GM21576 (cell line): ENCODE results near the gene NEDD9.

Source experiments
- ATAC-seq: cut with Tn5 transposase; IDR thresholded peaks from one replicate; pipeline ENCODE4 v1.9.1; 2021; ENCODE audit warnings: mild to moderate bottlenecking, moderate library complexity; ENCODE audit not compliant: unreplicated experiment

Gene NEDD9

DNA sequence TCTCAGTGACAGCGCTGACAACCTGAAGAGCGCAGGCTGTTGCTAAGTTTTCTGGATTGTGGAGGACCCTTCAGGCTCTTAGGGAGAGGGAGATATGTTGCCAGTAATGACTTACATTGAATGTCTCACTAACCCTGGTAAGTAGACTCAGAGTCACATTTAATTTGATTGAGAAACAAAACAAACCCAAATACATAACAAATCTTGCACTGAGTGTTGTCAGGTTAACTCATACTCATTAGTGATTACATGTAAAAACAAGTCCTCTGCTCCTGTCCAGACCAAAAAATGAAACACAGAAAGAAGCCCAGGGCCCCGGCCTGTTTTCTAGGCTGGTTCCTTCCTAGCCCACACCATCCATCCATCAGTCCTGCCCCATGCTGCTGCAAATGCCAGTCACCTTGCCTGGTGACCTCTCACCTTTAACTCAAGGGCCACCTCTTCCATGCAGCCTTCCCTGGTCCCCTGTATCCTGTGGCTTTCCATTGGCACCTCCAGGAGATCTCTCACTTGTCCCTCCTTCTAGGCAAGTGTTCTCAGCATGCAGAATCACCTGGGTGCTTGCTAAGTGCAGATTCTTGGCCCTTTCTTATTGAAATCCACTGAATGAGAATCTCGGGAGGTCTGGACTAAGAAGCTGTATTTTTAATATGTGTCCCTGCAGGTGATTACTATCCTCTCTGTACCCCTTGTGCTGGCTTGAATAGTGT lies 86.2 kb downstream of the NEDD9 start:
- ATAC-seq = no peak

DNA sequence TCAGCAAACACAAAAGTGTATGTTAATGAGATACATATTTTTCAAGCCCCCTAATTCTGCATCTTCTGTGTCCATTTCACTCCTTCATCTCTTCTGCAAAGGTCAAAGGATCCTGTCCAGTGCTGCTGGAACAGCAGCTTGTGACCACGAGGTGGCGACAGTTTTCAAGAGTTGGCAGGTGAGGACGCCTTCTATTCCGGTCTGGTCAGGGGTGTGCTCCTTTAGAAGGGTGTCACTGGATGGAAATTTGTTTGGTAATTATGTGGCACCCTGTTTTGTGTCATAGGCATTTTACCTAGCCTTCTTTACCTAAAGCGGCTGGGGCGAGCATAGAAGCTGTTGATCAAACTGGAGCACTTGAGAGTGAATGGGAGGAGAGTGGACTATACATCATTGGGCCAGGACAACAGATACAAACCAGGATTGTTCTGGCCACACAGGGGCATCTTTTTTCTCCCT lies 88.0 kb downstream of the NEDD9 start:
- ATAC-seq = peak; percentile 78

DNA sequence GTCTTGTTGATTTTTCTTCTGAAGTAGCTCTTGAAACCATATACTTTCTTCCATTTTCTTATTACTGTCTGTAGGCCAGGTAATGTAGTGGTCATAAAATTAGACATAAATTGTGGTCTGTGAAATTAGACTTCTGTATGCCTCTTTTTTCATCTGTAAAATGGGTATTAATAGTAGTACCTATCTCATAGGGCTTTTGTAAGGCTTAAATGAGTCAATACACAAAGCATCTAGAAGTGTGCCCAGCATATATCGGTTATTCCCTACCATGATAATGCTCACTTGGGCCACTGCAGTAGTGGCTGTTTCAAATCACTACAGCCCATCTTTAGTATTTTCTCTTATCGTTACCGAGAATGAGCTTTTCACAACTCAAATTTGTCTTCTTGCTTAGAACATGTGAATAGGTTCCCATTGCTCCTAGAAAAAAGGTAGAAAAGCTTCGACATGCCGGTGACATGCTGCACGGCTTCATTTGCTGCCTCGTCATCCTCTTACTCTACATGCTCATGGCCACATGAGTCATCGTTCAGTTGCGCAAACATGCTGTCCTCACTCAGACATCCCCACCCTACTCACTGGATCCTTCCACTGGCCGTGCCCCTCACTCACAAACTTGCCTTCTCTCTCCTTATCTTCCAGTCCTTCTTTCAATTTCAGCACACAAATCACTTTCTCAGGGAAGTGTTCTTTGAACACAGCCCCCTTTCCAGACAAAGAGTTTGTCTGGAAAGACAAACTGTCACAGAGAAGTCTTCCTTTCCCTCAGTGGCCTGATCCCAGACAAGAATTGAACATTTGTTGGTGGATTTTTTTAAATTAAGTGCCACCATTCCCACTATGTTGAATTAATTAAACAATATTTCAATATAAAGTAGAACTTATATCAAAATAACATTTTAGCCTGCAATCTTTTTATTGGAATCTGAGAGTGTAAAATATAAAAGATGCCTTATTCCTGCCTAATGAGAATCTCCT lies 88.8 kb downstream of the NEDD9 start:
- ATAC-seq = no peak

DNA sequence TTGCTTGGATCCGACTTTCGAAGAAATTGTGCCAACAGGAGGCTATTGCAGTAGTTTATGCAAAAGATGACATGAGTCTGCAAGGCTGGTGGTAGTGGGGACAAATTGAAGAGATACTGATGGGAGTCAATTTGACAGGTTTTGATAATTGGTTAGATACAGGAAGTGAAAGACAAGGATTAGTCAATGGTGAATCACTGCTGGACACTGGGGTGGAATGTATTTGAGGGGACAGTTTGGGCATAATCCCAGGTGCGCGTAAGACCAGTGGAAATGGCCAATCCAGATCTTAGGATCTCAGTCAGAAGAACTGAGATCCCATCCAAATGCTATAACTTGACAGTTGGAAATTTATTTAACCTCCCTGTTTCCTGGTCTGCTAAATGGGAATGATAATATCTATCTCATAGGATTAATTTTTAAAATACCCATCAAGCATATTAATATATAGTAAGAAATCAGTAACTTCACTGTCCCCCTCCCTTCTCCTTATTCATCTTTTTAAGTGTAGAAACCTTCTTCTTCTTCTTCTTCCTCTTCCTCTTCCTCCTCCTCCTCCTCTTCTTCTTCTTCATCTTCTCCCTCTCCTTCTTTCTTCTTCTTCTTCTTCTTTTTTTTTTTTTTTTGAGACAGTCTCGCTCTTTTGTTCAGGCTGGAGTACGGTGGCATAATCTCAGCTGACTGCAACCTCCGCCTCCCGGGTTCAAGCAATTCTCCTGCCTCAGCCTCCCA lies 90.0 kb downstream of the NEDD9 start:
- no peak for ATAC-seq

DNA sequence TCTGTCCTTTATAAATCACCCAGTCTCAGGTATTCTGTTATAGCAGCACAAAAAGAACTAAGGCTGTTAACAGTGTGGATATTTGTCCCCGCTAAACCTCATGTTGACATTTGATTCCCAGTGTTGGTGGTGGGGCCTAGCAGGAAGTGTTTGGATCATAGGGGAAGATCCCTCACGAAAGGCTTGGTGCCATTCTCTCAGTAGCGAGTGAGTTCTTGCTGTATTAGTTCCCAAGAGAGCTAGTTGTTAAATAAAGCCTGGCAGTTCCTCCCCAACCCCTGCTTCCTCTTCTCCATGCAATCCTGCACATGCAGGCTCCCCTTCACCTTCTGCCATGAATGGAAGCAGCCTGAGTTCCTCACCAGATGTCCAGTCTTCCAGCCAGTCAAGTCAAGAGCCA lies 91.2 kb downstream of the NEDD9 start:
- no peak for ATAC-seq

DNA sequence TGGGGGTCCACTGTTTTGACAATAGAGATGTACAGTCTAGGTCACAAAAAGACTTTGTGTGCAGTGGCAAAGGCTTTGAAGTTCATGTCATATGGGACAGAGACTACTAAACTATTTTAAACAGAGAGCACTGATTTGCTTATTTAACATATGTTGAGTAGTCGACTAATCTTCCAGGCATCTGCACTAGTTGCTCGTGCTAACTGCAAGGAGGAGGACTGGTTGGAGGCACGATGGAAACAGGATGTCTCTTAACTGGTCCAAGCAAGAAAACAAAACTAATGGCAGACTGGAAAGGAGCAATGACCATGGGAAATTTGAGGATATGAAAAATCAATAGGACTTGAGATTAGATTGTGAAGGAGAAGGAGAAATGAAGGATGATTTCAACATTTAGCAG lies 92.4 kb downstream of the NEDD9 start:
- no peak for ATAC-seq

DNA sequence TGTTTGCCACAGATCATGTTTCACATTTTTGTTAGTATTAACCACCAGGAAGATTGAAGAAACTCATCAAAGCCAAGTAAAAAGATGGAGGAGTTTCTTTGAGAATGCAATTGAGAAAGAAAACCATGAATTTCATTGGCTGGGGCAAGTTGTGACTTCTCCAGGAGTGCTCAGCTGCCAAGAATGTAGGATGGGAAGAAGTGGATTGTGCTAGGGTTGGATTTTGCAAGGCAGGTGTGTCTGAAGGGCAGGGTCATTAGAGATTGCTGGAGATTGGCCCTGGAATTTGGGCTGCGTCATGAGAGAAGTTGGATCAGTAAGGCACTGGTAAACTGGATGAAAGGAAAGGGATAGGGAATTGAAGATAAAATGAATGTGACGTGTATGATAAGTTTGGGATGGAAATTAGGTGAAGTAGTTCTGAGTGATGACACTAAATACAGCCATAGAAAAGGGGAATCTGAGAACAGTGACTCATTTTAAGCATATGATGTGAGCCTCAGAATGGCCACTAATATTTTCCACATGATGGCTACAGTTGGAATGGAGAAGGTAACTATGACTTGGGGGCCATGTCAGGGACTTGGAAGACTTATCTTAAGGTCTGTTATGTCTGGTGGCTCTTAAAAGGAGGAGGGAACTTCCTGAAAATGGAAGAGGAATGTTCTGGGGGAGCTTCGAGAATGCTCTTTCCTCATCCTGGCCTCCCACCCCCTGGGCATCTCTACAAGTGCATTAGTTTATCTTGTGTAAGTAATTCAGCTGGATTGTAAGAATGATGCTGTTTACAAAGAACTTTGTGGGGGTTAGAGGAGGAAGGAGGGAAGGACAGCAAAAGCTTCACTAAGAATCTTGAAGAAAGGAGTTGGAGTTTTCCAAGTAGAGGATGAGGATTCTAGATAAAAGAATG lies 93.2 kb downstream of the NEDD9 start:
- peak; percentile 44 for ATAC-seq

DNA sequence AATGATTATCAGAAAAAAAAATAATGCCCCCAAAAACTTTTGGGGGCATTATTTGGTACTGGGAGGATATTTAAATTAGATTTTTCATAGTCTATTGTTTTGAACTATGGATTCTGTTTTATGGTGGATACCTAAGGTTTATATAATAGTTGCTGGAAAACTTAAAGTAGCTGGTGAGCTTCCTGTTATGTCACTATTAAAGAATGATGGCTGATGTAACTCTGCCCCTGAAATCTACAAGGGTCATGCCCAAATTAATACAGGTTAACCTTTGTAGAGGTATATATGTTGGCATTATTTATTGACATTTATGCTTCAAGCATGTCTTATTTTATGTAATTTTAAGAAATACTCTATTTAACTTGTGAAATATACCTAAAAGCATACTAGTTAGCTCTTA lies 95.7 kb downstream of the NEDD9 start:
- no peak for ATAC-seq
